Breast epithelium (tissue), 4 donors: ENCODE measurements around the gene GOLIM4. TPM values are rescaled to one million over a fixed set of nuclear protein-coding genes. Genes with fewer than 3 reads are reported as not detected.
"Not testable (repeated sequence)": the region's sequence is repeated elsewhere in the genome, so short reads cannot be mapped to it uniquely, and the experiment has no call there.

Experiments used
- DNase-seq, 2 donors: peaks; one replicate each; pipeline ENCODE4 v3.0.0-alpha.2; 2019; ENCODE audit warnings: low spot score in 2 of 2
- H3K27ac ChIP-seq, 2 donors: fragments of 200-600 bp; sonication (generic) in 1 of 2; one replicate each; pipeline ENCODE4 v1.5.1; 2016 to 2019; ENCODE audit warnings: mild to moderate bottlenecking in 1 of 2
- H3K27me3 ChIP-seq, 2 donors: fragments of 200-600 bp; sonication (generic) in 1 of 2; one replicate each; pipeline versions ENCODE4 v1.5.1 to v1.6.0; 2017 to 2019; ENCODE audit warnings: control low read depth in 1 of 2, mild to moderate bottlenecking in 1 of 2
- H3K36me3 ChIP-seq: fragments of 200-600 bp; one replicate; pipeline ENCODE4 v1.5.1; 2019
- H3K4me1 ChIP-seq, 2 donors: fragments of 200-600 bp; sonication (generic); one replicate each; pipeline ENCODE4 v1.5.1; 2016 to 2019; ENCODE audit warnings: control low read depth in 1 of 2
- H3K4me3 ChIP-seq, 3 donors: fragments of 200-600 bp; sonication (generic); 1 replicate in 2 of 3; 2 replicates in 1 of 3; pipeline ENCODE4 v1.5.1; 2016 to 2019; ENCODE audit warnings: mild to moderate bottlenecking in 3 of 3, moderate library complexity in 2 of 3
- H3K9me3 ChIP-seq, 2 donors: fragments of 200-600 bp; sonication (generic) in 1 of 2; one replicate each; pipeline ENCODE4 v1.5.1; 2016 to 2019; ENCODE audit warnings: control low read depth in 1 of 2
- POLR2A ChIP-seq: fragments of 450-650 bp; IDR thresholded peaks from one replicate; pipeline ENCODE4 v1.6.1; 2016; ENCODE audit warnings: antibody characterized with exemption, mild to moderate bottlenecking, moderate library complexity
- POLR2AphosphoS5 ChIP-seq, 3 donors: sonication (generic); formaldehyde crosslinking; IDR thresholded peaks; one replicate each; pipeline ENCODE4 v1.6.1; 2017; ENCODE audit warnings: antibody characterized with exemption in 3 of 3
- intact Hi-C: fragments of 100-400 bp; cut with DNase I; formaldehyde crosslinking; loops from one replicate; pipeline ENCODE4 v1.15.1; 2023; ENCODE audit warnings: low total_unique reads
- total RNA-seq, 3 donors: library from RNA; depleted of rRNA; stranded (reverse); fragments of >200 nt; gene quantifications; one replicate each; pipeline ENCODE4 v1.1.0, GENCODE V29; 2016
- TF ChIP-seq, protein P1 (sequence below), 3 donors: fragments of 450-650 bp; IDR thresholded peaks; one replicate each; pipeline ENCODE4 v1.5.1; 2016 to 2017; ENCODE audit warnings: antibody characterized with exemption in 3 of 3, mild to moderate bottlenecking in 3 of 3, moderate library complexity in 3 of 3

Gene GOLIM4
- total RNA-seq, 3 donors from 2014 or later, result 21.4 to 34.9 (median 33.8) TPM

DNA sequence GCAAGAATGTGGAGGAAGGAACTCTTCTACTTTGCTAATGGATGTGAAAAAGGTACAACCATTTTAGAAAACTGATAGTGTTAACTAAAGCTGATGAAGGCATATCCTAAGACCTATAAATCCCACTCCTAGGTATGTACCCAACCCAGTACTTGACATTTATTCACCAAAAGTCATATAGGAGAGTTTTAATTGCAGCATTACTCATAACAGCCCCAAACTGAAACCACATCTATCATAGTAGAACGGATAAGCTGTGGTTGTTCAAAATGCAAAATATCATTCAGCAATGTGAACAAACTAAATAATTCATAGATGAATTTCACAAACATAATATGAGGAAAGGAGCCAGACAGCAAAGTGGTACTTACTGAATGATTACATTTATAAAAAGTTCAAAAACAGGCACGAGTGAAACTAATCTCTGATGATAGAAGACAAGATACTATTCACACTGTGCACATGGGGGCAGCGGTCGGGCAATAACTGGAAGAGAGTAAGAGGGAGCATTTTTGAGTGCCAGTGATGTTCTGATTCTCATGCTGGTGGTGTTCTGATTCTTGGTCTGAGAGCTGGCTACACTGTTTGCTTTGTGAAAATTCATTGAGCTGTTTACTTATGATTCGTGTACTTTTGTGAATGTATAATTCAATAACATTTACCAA is 34.3 kb downstream of the GOLIM4 start:
- Histone ChIP-seq H3K9me3 (no peaks in the 10 kb centered on the region), H3K27ac (no peak overlapping the region), H3K4me3 (no peak overlapping the region), H3K36me3 (no peaks in the 10 kb centered on the region), H3K27me3 (no peaks in the 10 kb centered on the region), H3K4me1 (no peaks in the 10 kb centered on the region)
- no peak for DNase-seq
- TF ChIP-seq POLR2A, result no peak
- TF ChIP-seq, protein P1, sequence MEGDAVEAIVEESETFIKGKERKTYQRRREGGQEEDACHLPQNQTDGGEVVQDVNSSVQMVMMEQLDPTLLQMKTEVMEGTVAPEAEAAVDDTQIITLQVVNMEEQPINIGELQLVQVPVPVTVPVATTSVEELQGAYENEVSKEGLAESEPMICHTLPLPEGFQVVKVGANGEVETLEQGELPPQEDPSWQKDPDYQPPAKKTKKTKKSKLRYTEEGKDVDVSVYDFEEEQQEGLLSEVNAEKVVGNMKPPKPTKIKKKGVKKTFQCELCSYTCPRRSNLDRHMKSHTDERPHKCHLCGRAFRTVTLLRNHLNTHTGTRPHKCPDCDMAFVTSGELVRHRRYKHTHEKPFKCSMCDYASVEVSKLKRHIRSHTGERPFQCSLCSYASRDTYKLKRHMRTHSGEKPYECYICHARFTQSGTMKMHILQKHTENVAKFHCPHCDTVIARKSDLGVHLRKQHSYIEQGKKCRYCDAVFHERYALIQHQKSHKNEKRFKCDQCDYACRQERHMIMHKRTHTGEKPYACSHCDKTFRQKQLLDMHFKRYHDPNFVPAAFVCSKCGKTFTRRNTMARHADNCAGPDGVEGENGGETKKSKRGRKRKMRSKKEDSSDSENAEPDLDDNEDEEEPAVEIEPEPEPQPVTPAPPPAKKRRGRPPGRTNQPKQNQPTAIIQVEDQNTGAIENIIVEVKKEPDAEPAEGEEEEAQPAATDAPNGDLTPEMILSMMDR (IDR thresholded peaks at IDR 0.05), result no peak
- TF ChIP-seq POLR2AphosphoS5 (IDR thresholded peaks at IDR 0.05), result no peak
- intact Hi-C loops, result no loop called here

DNA sequence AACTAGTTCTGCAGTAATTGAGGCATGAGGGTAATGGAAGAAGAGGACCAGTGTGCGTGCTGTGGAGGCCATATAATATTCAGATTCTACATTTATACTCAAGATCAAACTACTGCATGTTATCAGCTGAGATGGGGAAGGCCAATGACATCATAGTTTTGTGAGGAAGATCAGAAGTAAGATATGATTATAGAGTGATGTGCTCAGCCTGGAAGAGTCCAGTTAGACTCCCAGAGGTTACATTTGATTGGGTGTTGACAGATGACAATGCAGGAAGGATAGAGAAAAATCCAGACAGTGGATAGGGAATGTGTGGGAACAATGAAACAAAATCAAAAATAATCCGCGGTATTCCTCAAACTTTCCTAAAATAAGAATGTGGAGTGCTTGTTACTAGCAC is 35.4 kb downstream of the GOLIM4 start:
- Histone ChIP-seq H3K4me1 (no peaks in the 10 kb centered on the region), H3K27me3 (no peaks in the 10 kb centered on the region), H3K9me3 (no peaks in the 10 kb centered on the region), H3K27ac (no peak overlapping the region), H3K36me3 (no peaks in the 10 kb centered on the region), H3K4me3 (no peak overlapping the region)
- intact Hi-C loops, result no loop called here
- TF ChIP-seq POLR2AphosphoS5 (IDR thresholded peaks at IDR 0.05) (no peak), POLR2A (no peak)
- TF ChIP-seq, protein P1 (IDR thresholded peaks at IDR 0.05), result no peak
- DNase-seq, result no peak

DNA sequence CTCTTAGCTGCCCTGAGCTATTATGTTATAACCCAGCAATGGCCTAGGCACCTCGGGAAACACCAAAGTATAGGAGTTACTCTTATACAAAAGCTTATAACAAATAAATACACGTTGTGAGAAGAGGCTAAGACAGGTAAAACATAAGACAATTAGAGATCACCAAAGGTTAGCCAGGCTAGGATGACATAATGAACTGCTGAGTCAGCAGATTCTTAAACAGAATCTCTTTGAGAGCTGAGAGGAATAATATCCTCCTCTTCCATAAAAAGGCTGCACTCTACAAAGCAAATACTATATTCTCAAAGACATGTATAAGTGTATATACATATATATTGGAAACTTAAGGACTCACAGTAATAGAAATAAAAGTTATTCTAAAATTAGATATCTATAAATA is 37.2 kb downstream of the GOLIM4 start:
- Histone ChIP-seq H3K27ac (no peak overlapping the region), H3K4me1 (no peaks in the 10 kb centered on the region), H3K9me3 (no peaks in the 10 kb centered on the region), H3K4me3 (no peak overlapping the region), H3K36me3 (no peaks in the 10 kb centered on the region), H3K27me3 (no peaks in the 10 kb centered on the region)
- no peak for DNase-seq
- intact Hi-C loops, result no loop called here
- TF ChIP-seq POLR2A (no peak), POLR2AphosphoS5 (IDR thresholded peaks at IDR 0.05) (no peak)
- TF ChIP-seq, protein P1 (IDR thresholded peaks at IDR 0.05), result no peak

DNA sequence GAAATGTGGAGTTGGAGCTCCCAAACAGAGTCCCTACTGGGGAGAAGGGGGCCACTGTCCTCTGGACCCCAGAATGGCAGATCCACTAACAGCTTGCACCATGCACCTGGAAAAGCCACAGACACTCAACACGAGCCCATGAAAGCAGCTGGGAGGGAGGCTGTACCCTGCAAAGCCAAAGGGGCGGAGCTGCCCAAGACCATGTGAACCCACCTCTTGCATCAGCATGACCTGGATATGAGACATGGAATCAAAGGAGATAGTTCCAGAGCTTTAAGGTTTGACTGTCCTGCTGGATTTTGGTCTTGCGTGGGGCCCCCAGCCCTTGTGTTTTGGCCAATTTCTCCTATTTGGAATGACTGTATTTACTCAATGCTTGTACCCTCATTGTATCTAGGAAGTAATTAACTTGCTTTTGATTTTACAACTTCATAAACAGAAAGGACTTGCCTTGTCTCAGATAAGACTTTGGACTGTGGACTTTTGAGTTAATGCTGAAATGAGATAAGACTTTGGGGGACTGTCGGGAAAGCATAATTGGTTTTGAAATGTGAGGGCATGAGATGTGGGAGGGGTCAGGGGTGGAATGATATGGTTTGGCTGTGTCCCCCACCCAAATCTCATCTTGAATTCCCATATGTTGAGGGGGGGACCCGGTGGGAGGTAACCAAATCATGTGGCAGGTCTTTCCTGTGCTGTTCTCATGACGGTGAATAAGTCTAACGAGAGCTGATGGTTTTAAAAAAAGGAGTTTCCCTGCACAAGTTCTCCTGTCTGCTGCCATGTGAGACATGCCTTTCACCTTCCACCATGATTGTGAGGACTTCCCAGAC is 39.1 kb downstream of the GOLIM4 start:
- H3K27me3 ChIP-seq, H3K9me3 ChIP-seq, intact Hi-C loops, DNase-seq, H3K27ac ChIP-seq, H3K4me1 ChIP-seq, H3K36me3 ChIP-seq, H3K4me3 ChIP-seq: not testable (repeated sequence)

GRCh38 chr3:168054447-168054846 is 41.3 kb downstream of the GOLIM4 start:
- Histone ChIP-seq H3K27ac (no peak overlapping the region), H3K4me3 (no peak overlapping the region), H3K27me3 (no peaks in the 10 kb centered on the region), H3K9me3 (no peaks in the 10 kb centered on the region), H3K4me1 (no peaks in the 10 kb centered on the region), H3K36me3 (no peaks in the 10 kb centered on the region)
- intact Hi-C loops, result no loop called here
- DNase-seq, result no peak
- TF ChIP-seq POLR2AphosphoS5 (IDR thresholded peaks at IDR 0.05) (no peak), POLR2A (no peak)
- TF ChIP-seq, protein P1 (IDR thresholded peaks at IDR 0.05), result no peak
